Measurements from ENCODE around the gene FBXO31. TPM values are rescaled to one million over a fixed set of nuclear protein-coding genes. Genes with fewer than 3 reads are reported as not detected.

The FBXO31 gene
- total RNA-seq, 1 donor from 2014 or later = 29.9 TPM

- intact Hi-C loops (cut with DNase I) = no loop called here
- no peaks in the 10 kb centered on the region for H3K27me3 ChIP-seq
- no peaks in the 10 kb centered on the region for H3K4me1 ChIP-seq
- H3K9me3 ChIP-seq = no peaks in the 10 kb centered on the region
- H3K36me3 ChIP-seq = no peaks in the 10 kb centered on the region
- ATAC-seq (peak; percentile 25), DNase-seq (no peak)
- TF ChIP-seq, protein P1, sequence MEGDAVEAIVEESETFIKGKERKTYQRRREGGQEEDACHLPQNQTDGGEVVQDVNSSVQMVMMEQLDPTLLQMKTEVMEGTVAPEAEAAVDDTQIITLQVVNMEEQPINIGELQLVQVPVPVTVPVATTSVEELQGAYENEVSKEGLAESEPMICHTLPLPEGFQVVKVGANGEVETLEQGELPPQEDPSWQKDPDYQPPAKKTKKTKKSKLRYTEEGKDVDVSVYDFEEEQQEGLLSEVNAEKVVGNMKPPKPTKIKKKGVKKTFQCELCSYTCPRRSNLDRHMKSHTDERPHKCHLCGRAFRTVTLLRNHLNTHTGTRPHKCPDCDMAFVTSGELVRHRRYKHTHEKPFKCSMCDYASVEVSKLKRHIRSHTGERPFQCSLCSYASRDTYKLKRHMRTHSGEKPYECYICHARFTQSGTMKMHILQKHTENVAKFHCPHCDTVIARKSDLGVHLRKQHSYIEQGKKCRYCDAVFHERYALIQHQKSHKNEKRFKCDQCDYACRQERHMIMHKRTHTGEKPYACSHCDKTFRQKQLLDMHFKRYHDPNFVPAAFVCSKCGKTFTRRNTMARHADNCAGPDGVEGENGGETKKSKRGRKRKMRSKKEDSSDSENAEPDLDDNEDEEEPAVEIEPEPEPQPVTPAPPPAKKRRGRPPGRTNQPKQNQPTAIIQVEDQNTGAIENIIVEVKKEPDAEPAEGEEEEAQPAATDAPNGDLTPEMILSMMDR (IDR thresholded peaks at IDR 0.05) = no peak
- H3K4me3 ChIP-seq = no peak overlapping the region
- H3K27ac ChIP-seq = no peak overlapping the region
These were observed 77.8 kb downstream of the FBXO31 start for GRCh38 chr16:87305505-87306391.

- H3K27ac ChIP-seq = no peak overlapping the region
- H3K9me3 ChIP-seq = no peaks in the 10 kb centered on the region
- H3K4me3 ChIP-seq = no peak overlapping the region
- intact Hi-C loops (cut with DNase I) = no loop called here
- H3K36me3 ChIP-seq = no peaks in the 10 kb centered on the region
- H3K27me3 ChIP-seq = no peaks in the 10 kb centered on the region
- no peaks in the 10 kb centered on the region for H3K4me1 ChIP-seq
- ATAC-seq = peak; percentile 35
- DNase-seq = no peak
- TF ChIP-seq, protein P1 (IDR thresholded peaks at IDR 0.05) = no peak
These were observed 78.6 kb downstream of the FBXO31 start for GRCh38 chr16:87304951-87305350.

- Histone ChIP-seq H3K4me3 (no peak overlapping the region), H3K9me3 (no peaks in the 10 kb centered on the region), H3K27me3 (no peaks in the 10 kb centered on the region), H3K27ac (no peak overlapping the region), H3K4me1 (no peaks in the 10 kb centered on the region), H3K36me3 (no peaks in the 10 kb centered on the region)
- TF ChIP-seq, protein P1 (IDR thresholded peaks at IDR 0.05) = no peak
- no peak for ATAC-seq
- intact Hi-C loops (cut with DNase I) = no loop called here
- no peak for DNase-seq
These were observed 79.5 kb downstream of the FBXO31 start for GRCh38 chr16:87303962-87304521.

DNA sequence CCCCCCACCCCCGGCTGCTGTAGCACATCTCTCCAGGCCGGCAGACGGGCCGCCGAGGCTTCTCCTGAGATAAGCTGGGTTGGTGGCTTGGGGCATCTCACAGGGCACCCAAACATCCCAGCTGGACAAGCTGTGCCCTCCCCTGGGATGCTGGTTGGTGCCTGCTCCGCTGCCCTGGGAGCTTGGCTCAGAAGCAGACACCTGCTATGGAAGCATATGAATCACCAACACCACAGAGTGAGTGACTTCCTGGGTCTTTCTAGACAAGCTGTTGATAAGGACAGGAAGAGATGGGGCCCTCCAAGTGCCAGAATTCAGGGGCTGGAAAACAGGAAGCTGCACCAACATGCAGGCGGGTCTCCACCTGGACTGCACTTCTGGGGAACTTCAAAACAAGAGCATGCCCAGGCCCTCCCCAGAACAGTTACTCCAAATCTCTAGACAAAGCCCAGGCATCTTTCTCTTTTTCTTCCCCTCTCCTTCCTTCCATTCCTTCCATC lies 80.1 kb downstream of the FBXO31 start:
- ATAC-seq (no peak), DNase-seq (no peak)
- Histone ChIP-seq H3K9me3 (no peaks in the 10 kb centered on the region), H3K36me3 (no peaks in the 10 kb centered on the region), H3K27ac (no peak overlapping the region), H3K4me3 (no peak overlapping the region), H3K4me1 (no peaks in the 10 kb centered on the region), H3K27me3 (no peaks in the 10 kb centered on the region)
- TF ChIP-seq, protein P1 (IDR thresholded peaks at IDR 0.05) = no peak
- intact Hi-C loops (cut with DNase I) = no loop called here

- ATAC-seq = no peak
- Histone ChIP-seq H3K4me1 (no peaks in the 10 kb centered on the region), H3K27ac (no peak overlapping the region), H3K27me3 (no peaks in the 10 kb centered on the region), H3K9me3 (no peaks in the 10 kb centered on the region), H3K36me3 (no peaks in the 10 kb centered on the region), H3K4me3 (no peak overlapping the region)
- TF ChIP-seq, protein P1 (IDR thresholded peaks at IDR 0.05) = no peak
- intact Hi-C loops (cut with DNase I) = no loop called here
- DNase-seq = no peak
These were observed 84.6 kb downstream of the FBXO31 start for GRCh38 chr16:87298857-87299465.

Data from upper lobe of right lung (tissue), 1 donor.